Ectodermal cell (in vitro differentiated cells): ENCODE measurements around the gene NPC1.

Experiments
- H3K27ac ChIP-seq: 2 replicates; pipeline ENCODE4 v1.7.0; 2013; ENCODE audit warnings: mild to moderate bottlenecking, low read depth, low read length; ENCODE audit not compliant: insufficient read depth, poor library complexity, severe bottlenecking
- H3K27me3 ChIP-seq: 2 replicates; pipeline ENCODE4 v1.7.0; 2013; ENCODE audit warnings: mild to moderate bottlenecking, low read length; ENCODE audit not compliant: insufficient read depth, control insufficient read depth, poor library complexity, severe bottlenecking
- H3K36me3 ChIP-seq: one replicate; pipeline ENCODE4 v1.7.0; 2013; ENCODE audit warnings: low read length; ENCODE audit not compliant: control insufficient read depth, insufficient read depth
- H3K4me1 ChIP-seq: one replicate; pipeline ENCODE4 v1.7.0; 2013; ENCODE audit warnings: low read length; ENCODE audit not compliant: control insufficient read depth, insufficient read depth
- H3K4me3 ChIP-seq: 2 replicates; pipeline ENCODE4 v1.7.0; 2013; ENCODE audit warnings: low read depth, low read length, control low read depth; ENCODE audit not compliant: insufficient read depth
- H3K9me3 ChIP-seq: 2 replicates; pipeline ENCODE4 v1.7.0; 2013; ENCODE audit warnings: mild to moderate bottlenecking, low read length, moderate library complexity; ENCODE audit not compliant: control insufficient read depth
- WGBS, 2 experiments: methylation state at CpG; one replicate each; pipeline ENCODE4 v1.1.7; 2013; ENCODE audit warnings: missing lambda C conversion rate in 2 of 2; 5-methylcytosine and 5-hydroxymethylcytosine counted together

NPC1 gene

DNA sequence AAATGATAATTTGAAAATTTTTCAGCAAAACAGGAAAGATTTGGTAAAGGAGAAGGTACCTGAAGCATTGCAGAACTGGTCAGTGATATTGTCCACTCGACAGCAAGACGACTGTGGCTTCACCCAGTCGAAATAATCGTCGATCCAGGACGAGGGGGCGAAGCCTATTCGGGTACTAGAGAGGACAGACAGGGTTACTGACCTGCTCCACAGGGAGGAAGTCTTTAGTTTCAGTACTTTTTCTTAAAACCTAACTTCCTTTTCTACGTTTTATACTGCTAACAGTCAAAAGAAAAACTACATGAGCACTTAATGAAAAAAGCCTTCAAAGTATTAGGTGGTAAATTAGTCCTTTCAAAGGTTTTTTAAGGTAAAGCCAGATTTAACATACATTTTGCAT, 47.0 kb downstream of the NPC1 start:
- Histone ChIP-seq H3K4me1 (no peaks in the 10 kb centered on the region), H3K27ac (no peak overlapping the region), H3K4me3 (no peak overlapping the region), H3K27me3 (no peaks in the 10 kb centered on the region), H3K9me3 (no peaks in the 10 kb centered on the region), H3K36me3 (peaks cover 51% of the 10 kb centered on the region)
- WGBS, 2 experiments, result 92 to 96% methylated on average over 9 of the region's 9 CpGs

DNA sequence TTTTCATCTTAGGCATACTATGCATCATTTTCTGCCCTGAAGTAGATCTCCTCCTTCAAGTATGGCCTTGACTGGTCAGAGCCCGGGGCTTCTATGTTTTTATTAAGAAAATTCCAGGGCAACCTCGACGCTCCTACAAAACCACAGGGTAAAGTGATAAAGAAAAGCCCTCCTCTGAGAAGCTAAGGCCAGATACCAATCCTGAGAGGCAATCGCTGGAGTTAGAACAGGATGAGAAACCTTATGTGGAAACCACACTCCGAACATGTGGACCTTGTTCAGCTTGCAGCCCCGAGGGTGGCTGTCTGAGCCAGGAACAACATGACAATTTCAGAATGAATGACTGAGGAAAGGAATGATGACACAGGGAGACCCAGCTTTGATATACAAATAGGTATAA, 47.4 kb downstream of the NPC1 start:
- no peaks in the 10 kb centered on the region for H3K4me1 ChIP-seq
- WGBS, 2 experiments, result 93 to 95% methylated on average over 6 of the region's 6 CpGs
- no peak overlapping the region for H3K27ac ChIP-seq
- no peak overlapping the region for H3K4me3 ChIP-seq
- no peaks in the 10 kb centered on the region for H3K27me3 ChIP-seq
- H3K9me3 ChIP-seq, result no peaks in the 10 kb centered on the region
- peaks cover 56% of the 10 kb centered on the region for H3K36me3 ChIP-seq

DNA sequence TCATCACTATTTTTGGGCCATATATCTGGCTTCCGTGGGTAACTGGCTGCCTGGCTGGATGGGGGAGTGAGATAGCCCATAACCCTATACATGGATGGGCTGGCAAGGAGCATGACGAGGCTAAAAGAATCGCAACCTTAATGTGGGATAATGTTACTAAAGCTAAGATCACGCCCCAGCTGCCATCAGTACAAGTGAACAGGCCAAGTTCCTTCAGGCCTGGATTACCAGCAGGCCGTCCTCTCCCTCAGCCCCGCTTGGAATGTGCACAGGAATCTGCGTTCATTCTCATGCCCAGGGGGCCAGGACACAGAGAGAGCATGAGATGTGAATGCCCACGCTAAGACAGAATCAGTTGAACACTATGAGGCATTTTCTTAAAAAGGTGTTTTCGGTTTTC, 48.3 kb downstream of the NPC1 start:
- Histone ChIP-seq H3K27ac (no peak overlapping the region), H3K4me3 (no peak overlapping the region), H3K27me3 (no peaks in the 10 kb centered on the region), H3K36me3 (peaks cover 62% of the 10 kb centered on the region), H3K4me1 (no peaks in the 10 kb centered on the region), H3K9me3 (no peaks in the 10 kb centered on the region)
- 94 to 95% methylated on average over 9 of the region's 9 CpGs for WGBS, 2 experiments

GRCh38 chr18:23537274-23537673, 49.0 kb downstream of the NPC1 start:
- Histone ChIP-seq H3K27me3 (no peaks in the 10 kb centered on the region), H3K4me3 (no peak overlapping the region), H3K9me3 (no peaks in the 10 kb centered on the region), H3K36me3 (peaks cover 61% of the 10 kb centered on the region), H3K4me1 (no peaks in the 10 kb centered on the region), H3K27ac (no peak overlapping the region)
- WGBS, 2 experiments, result 94 to 95% methylated on average over 7 of the region's 7 CpGs

DNA sequence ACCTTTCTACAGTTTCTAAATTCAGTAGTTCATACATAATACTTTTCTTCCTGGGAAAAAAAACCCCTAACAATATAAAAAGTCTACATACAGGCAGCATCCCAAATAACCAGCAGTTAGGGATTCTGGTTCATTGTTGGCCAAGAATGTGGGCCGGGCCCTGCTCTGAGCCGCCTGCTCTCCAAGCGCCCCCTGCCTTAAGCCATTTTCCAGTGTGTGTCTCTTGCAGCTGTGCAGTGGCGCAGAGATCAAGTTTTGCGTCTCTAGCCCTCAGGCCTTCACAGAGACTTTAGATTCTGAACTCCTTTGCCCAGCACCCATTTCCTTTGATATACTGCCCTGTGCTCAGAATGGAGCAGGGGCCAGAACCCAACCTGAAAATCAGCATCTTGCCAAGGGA, 50.1 kb downstream of the NPC1 start:
- H3K27me3 ChIP-seq, result no peaks in the 10 kb centered on the region
- 93 to 94% methylated on average over 5 of the region's 5 CpGs for WGBS, 2 experiments
- no peaks in the 10 kb centered on the region for H3K4me1 ChIP-seq
- peaks cover 64% of the 10 kb centered on the region for H3K36me3 ChIP-seq
- H3K9me3 ChIP-seq, result no peaks in the 10 kb centered on the region
- H3K27ac ChIP-seq, result no peak overlapping the region
- no peak overlapping the region for H3K4me3 ChIP-seq

DNA sequence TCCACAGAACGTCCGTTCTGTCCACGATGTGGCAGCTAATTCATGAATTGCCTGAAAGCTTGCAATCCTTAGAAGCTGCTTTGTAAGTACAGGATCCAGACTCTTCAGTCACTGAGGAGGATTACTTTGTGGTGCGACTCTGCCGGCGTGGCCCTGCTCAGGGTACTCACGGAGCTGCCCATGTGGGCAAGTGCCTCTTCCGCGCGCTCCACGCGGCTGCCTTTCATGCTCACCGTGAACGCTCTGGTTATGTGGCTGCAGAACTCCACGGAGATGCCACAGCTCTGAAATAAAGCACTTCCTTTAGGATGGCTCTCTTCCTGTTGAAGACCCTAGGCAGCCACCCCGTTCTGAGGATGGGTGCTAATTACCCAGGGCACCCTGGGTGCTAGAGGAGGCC, 52.0 kb downstream of the NPC1 start:
- WGBS, 2 experiments, result 96% methylated on average over 16 of the region's 16 CpGs
- Histone ChIP-seq H3K4me3 (no peak overlapping the region), H3K4me1 (no peaks in the 10 kb centered on the region), H3K36me3 (peaks cover 63% of the 10 kb centered on the region), H3K27ac (no peak overlapping the region), H3K27me3 (no peaks in the 10 kb centered on the region), H3K9me3 (no peaks in the 10 kb centered on the region)

GRCh38 chr18:23532848-23533247, 53.5 kb downstream of the NPC1 start:
- H3K27ac ChIP-seq, result no peak overlapping the region
- 93 to 95% methylated on average over 4 of the region's 4 CpGs for WGBS, 2 experiments
- H3K9me3 ChIP-seq, result no peaks in the 10 kb centered on the region
- H3K4me3 ChIP-seq, result no peak overlapping the region
- H3K4me1 ChIP-seq, result no peaks in the 10 kb centered on the region
- peaks cover 58% of the 10 kb centered on the region for H3K36me3 ChIP-seq
- no peaks in the 10 kb centered on the region for H3K27me3 ChIP-seq

GRCh38 chr18:23531912-23532311, 54.4 kb downstream of the NPC1 start:
- peaks cover 56% of the 10 kb centered on the region for H3K36me3 ChIP-seq
- no peaks in the 10 kb centered on the region for H3K27me3 ChIP-seq
- WGBS, 2 experiments, result 96 to 98% methylated on average over 13 of the region's 13 CpGs
- no peak overlapping the region for H3K4me3 ChIP-seq
- H3K27ac ChIP-seq, result no peak overlapping the region
- no peaks in the 10 kb centered on the region for H3K9me3 ChIP-seq
- no peaks in the 10 kb centered on the region for H3K4me1 ChIP-seq

GRCh38 chr18:23530195-23530594, 56.1 kb downstream of the NPC1 start:
- Histone ChIP-seq H3K36me3 (peaks cover 50% of the 10 kb centered on the region), H3K9me3 (no peaks in the 10 kb centered on the region), H3K27me3 (no peaks in the 10 kb centered on the region), H3K4me3 (no peak overlapping the region), H3K27ac (no peak overlapping the region), H3K4me1 (no peaks in the 10 kb centered on the region)
- WGBS, 2 experiments, result 94 to 95% methylated on average over 7 of the region's 7 CpGs

- 96 to 100% methylated on average over 3 of the region's 3 CpGs for WGBS, 2 experiments
- H3K36me3 ChIP-seq, result peaks cover 44% of the 10 kb centered on the region
- no peaks in the 10 kb centered on the region for H3K9me3 ChIP-seq
- no peaks in the 10 kb centered on the region for H3K4me1 ChIP-seq
- H3K27me3 ChIP-seq, result no peaks in the 10 kb centered on the region
- no peak overlapping the region for H3K4me3 ChIP-seq
- no peak overlapping the region for H3K27ac ChIP-seq
Observed at GRCh38 chr18:23529604-23530003, 56.7 kb downstream of the NPC1 start.
